ENCODE measurements around the gene NCS1. TPM values are rescaled to one million over a fixed set of nuclear protein-coding genes. Genes with fewer than 3 reads are reported as not detected.

Gene NCS1
- total RNA-seq, 1 donor from 2014 or later, result 126 TPM

GRCh38 chr9:130140706-130141105 is 31.5 kb upstream of the NCS1 start:
- H3K4me2 ChIP-seq (ENCODE audit: low read length), result no peak overlapping the region
- no peak overlapping the region for H3K9ac ChIP-seq (ENCODE audit: low read length)
- FAIRE-seq (no peak), DNase-seq (ENCODE audit: low read depth) (no peak)
- no peak for TF ChIP-seq EZH2 (IDR thresholded peaks at IDR 0.05; ENCODE audit: insufficient read depth, low read length)
- no peak for TF ChIP-seq CTCF (IDR thresholded peaks at IDR 0.05; ENCODE audit: insufficient read depth, low read depth, low read length)
- Mint-ChIP-seq H3K4me1 (ENCODE audit: low read depth, unreplicated experiment) (peaks cover 69% of the 10 kb centered on the region), H3K27ac (ENCODE audit: unreplicated experiment) (peak overlapping the region; percentile 34), H3K9me3 (ENCODE audit: unreplicated experiment) (peaks cover 5% of the 10 kb centered on the region), H3K27me3 (ENCODE audit: low read depth, unreplicated experiment) (no peaks in the 10 kb centered on the region), H3K36me3 (ENCODE audit: low read depth, unreplicated experiment) (peaks cover 11% of the 10 kb centered on the region), H3K4me3 (ENCODE audit: unreplicated experiment) (no peak overlapping the region)
- H3K79me2 ChIP-seq (ENCODE audit: insufficient read depth, low read length), result no peaks in the 10 kb centered on the region
- H3K4me1 ChIP-seq (ENCODE audit: insufficient read depth, low read length), result peaks cover 40% of the 10 kb centered on the region
- no peak overlapping the region for H3K27ac ChIP-seq (ENCODE audit: low read depth, low read length)
- peaks cover 3% of the 10 kb centered on the region for H3K36me3 ChIP-seq (ENCODE audit: insufficient read depth, low read length)
- H3K9me3 ChIP-seq (ENCODE audit: insufficient read depth, low read depth, low read length), result no peaks in the 10 kb centered on the region
- no peak overlapping the region for H3K4me3 ChIP-seq (ENCODE audit: insufficient read depth, low read depth, low read length)
- no peaks in the 10 kb centered on the region for H3K27me3 ChIP-seq (ENCODE audit: insufficient read depth, low read length)
- no peaks in the 10 kb centered on the region for H4K20me1 ChIP-seq (ENCODE audit: insufficient read depth, low read length)
- no peak overlapping the region for H2AFZ ChIP-seq (ENCODE audit: low read depth, low read length)

- H4K20me1 ChIP-seq (ENCODE audit: insufficient read depth, low read length), result no peaks in the 10 kb centered on the region
- FAIRE-seq, result no peak
- H3K4me3 ChIP-seq (ENCODE audit: insufficient read depth, low read depth, low read length), result no peak overlapping the region
- Mint-ChIP-seq H3K4me1 (ENCODE audit: low read depth, unreplicated experiment) (peaks cover 56% of the 10 kb centered on the region), H3K4me3 (ENCODE audit: unreplicated experiment) (no peak overlapping the region), H3K27me3 (ENCODE audit: low read depth, unreplicated experiment) (no peaks in the 10 kb centered on the region), H3K36me3 (ENCODE audit: low read depth, unreplicated experiment) (peaks cover 7% of the 10 kb centered on the region), H3K27ac (ENCODE audit: unreplicated experiment) (no peak overlapping the region), H3K9me3 (ENCODE audit: unreplicated experiment) (peaks cover 3% of the 10 kb centered on the region)
- H3K79me2 ChIP-seq (ENCODE audit: insufficient read depth, low read length), result no peaks in the 10 kb centered on the region
- no peaks in the 10 kb centered on the region for H3K9me3 ChIP-seq (ENCODE audit: insufficient read depth, low read depth, low read length)
- no peak for TF ChIP-seq EZH2 (IDR thresholded peaks at IDR 0.05; ENCODE audit: insufficient read depth, low read length)
- no peak for TF ChIP-seq CTCF (IDR thresholded peaks at IDR 0.05; ENCODE audit: insufficient read depth, low read depth, low read length)
- DNase-seq (ENCODE audit: low read depth), result no peak
- no peak overlapping the region for H2AFZ ChIP-seq (ENCODE audit: low read depth, low read length)
- H3K4me1 ChIP-seq (ENCODE audit: insufficient read depth, low read length), result peaks cover 36% of the 10 kb centered on the region
- no peaks in the 10 kb centered on the region for H3K36me3 ChIP-seq (ENCODE audit: insufficient read depth, low read length)
- H3K27ac ChIP-seq (ENCODE audit: low read depth, low read length), result no peak overlapping the region
- no peak overlapping the region for H3K9ac ChIP-seq (ENCODE audit: low read length)
- no peak overlapping the region for H3K4me2 ChIP-seq (ENCODE audit: low read length)
- no peaks in the 10 kb centered on the region for H3K27me3 ChIP-seq (ENCODE audit: insufficient read depth, low read length)
Measured at GRCh38 chr9:130142056-130142455, 30.1 kb upstream of the NCS1 start.

- Histone ChIP-seq H3K79me2 (ENCODE audit: insufficient read depth, low read length) (no peaks in the 10 kb centered on the region), H3K4me2 (ENCODE audit: low read length) (no peak overlapping the region), H3K36me3 (ENCODE audit: insufficient read depth, low read length) (no peaks in the 10 kb centered on the region), H3K27ac (ENCODE audit: low read depth, low read length) (no peak overlapping the region), H3K9me3 (ENCODE audit: insufficient read depth, low read depth, low read length) (no peaks in the 10 kb centered on the region), H4K20me1 (ENCODE audit: insufficient read depth, low read length) (no peaks in the 10 kb centered on the region), H3K4me1 (ENCODE audit: insufficient read depth, low read length) (peaks cover 30% of the 10 kb centered on the region), H3K9ac (ENCODE audit: low read length) (no peak overlapping the region), H3K4me3 (ENCODE audit: insufficient read depth, low read depth, low read length) (no peak overlapping the region), H2AFZ (ENCODE audit: low read depth, low read length) (no peak overlapping the region), H3K27me3 (ENCODE audit: insufficient read depth, low read length) (no peaks in the 10 kb centered on the region)
- no peak for DNase-seq (ENCODE audit: low read depth)
- no peak for TF ChIP-seq CTCF (IDR thresholded peaks at IDR 0.05; ENCODE audit: insufficient read depth, low read depth, low read length)
- no peak for TF ChIP-seq EZH2 (IDR thresholded peaks at IDR 0.05; ENCODE audit: insufficient read depth, low read length)
- H3K9me3 Mint-ChIP-seq (ENCODE audit: unreplicated experiment), result peaks cover 3% of the 10 kb centered on the region
- no peak overlapping the region for H3K4me3 Mint-ChIP-seq (ENCODE audit: unreplicated experiment)
- H3K27ac Mint-ChIP-seq (ENCODE audit: unreplicated experiment), result no peak overlapping the region
- H3K4me1 Mint-ChIP-seq (ENCODE audit: low read depth, unreplicated experiment), result peaks cover 51% of the 10 kb centered on the region
- FAIRE-seq, result no peak
- peaks cover 5% of the 10 kb centered on the region for H3K36me3 Mint-ChIP-seq (ENCODE audit: low read depth, unreplicated experiment)
- no peaks in the 10 kb centered on the region for H3K27me3 Mint-ChIP-seq (ENCODE audit: low read depth, unreplicated experiment)
Measured at GRCh38 chr9:130142641-130143040, 29.6 kb upstream of the NCS1 start.

All from astrocyte (in vitro differentiated cells and primary cell).